K562 (cell line): ENCODE data around the gene ACTN3. TPM values are rescaled to one million over a fixed set of nuclear protein-coding genes. Genes with fewer than 3 reads are reported as not detected.

Experiments used
- ADNP ChIP-seq: fragments of 200-800 bp; sonication (Bioruptor generic); IDR thresholded peaks from 2 replicates; pipeline ENCODE4 v1.6.1; 2016; ENCODE audit warnings: missing genetic modification characterization, missing compliant biosample characterization
- BACH1 ChIP-seq: fragments of 200-800 bp; sonication (Bioruptor generic); IDR thresholded peaks from 2 replicates; pipeline ENCODE4 v1.6.1; 2016; ENCODE audit warnings: missing genetic modification characterization, missing compliant biosample characterization
- CTCFL ChIP-seq: IDR thresholded peaks from 2 replicates; pipeline ENCODE4 v1.6.1; 2011; ENCODE audit warnings: borderline replicate concordance, low read depth, mild to moderate bottlenecking, moderate library complexity, low read length; ENCODE audit not compliant: insufficient read depth, poor library complexity, severe bottlenecking
- CUX1 ChIP-seq: fragments of 200-800 bp; sonication (Bioruptor generic); IDR thresholded peaks from 2 replicates; pipeline ENCODE4 v1.6.1; 2016; ENCODE audit warnings: missing genetic modification characterization, missing compliant biosample characterization
- EGR1 ChIP-seq: fragments of 450-650 bp; conservative IDR thresholded peaks from 2 replicates; pipeline ENCODE4 v1.6.1; 2017; ENCODE audit warnings: mild to moderate bottlenecking
- ETS1 ChIP-seq: conservative IDR thresholded peaks from 2 replicates; pipeline ENCODE4 v1.6.1; 2011; ENCODE audit warnings: low read depth, mild to moderate bottlenecking, low read length; ENCODE audit not compliant: control insufficient read depth
- GATAD2A ChIP-seq: fragments of 450-650 bp; IDR thresholded peaks from 2 replicates; pipeline ENCODE4 v1.6.1; 2017
- MAZ ChIP-seq, 2 experiments: fragments of 450-650 bp in 1 of 2; sonication (generic) in 1 of 2; formaldehyde crosslinking; IDR thresholded peaks in 1 of 2; conservative IDR thresholded peaks in 1 of 2; 2 replicates each; pipeline versions ENCODE4 v1.4.0 to v1.5.0; 2020; ENCODE audit warnings: mild to moderate bottlenecking in 1 of 2, missing genetic modification reagents in 1 of 2
- NRF1 ChIP-seq, 2 experiments: fragments of 450-650 bp; IDR thresholded peaks in 1 of 2; conservative IDR thresholded peaks in 1 of 2; 2 replicates each; pipeline ENCODE4 v1.6.1; 2014; ENCODE audit warnings: mild to moderate bottlenecking in 2 of 2
- POLR2G ChIP-seq: fragments of 200-400 bp; formaldehyde crosslinking; IDR thresholded peaks from 2 replicates; pipeline ENCODE4 v1.6.1; 2017; ENCODE audit warnings: low read depth, mild to moderate bottlenecking, antibody characterized with exemption, low read length, moderate library complexity
- PPARD ChIP-seq: fragments of 250-450 bp; sonication (Bioruptor Pico); IDR thresholded peaks from 2 replicates; pipeline ENCODE4 v1.8.0; 2022; ENCODE audit warnings: inconsistent platforms, mild to moderate bottlenecking, moderate library complexity
- TEAD1 ChIP-seq, 2 experiments: fragments of 450-650 bp in 1 of 2; sonication (generic) in 1 of 2; formaldehyde crosslinking; IDR thresholded peaks; 2 replicates each; pipeline versions ENCODE4 v1.4.0 to v1.8.0; 2020 to 2022; ENCODE audit warnings: mild to moderate bottlenecking in 2 of 2, missing genetic modification reagents in 1 of 2
- VEZF1 ChIP-seq: fragments of 200-800 bp; sonication (Bioruptor generic); IDR thresholded peaks from 2 replicates; pipeline ENCODE4 v1.6.1; 2017; ENCODE audit warnings: missing genetic modification characterization, missing compliant biosample characterization
- ZNF217 ChIP-seq: sonication (generic); formaldehyde crosslinking; IDR thresholded peaks from 2 replicates; pipeline ENCODE4 v1.8.0; 2022; ENCODE audit warnings: mild to moderate bottlenecking, missing genetic modification reagents
- ZNF263 ChIP-seq: sonication (generic); formaldehyde crosslinking; IDR thresholded peaks from 2 replicates; pipeline ENCODE4 v1.8.0; 2022; ENCODE audit warnings: mild to moderate bottlenecking, missing genetic modification reagents, borderline replicate concordance
- ZNF511 ChIP-seq: sonication (generic); formaldehyde crosslinking; IDR thresholded peaks from 2 replicates; pipeline ENCODE4 v1.8.0; 2022; ENCODE audit warnings: mild to moderate bottlenecking, missing genetic modification reagents
- polyA plus RNA-seq, 8 experiments: library from polyadenylated mRNA; depleted of rRNA in 4 of 8; stranded (reverse) in 5 of 8; unstranded in 3 of 8; fragments of >200 nt; fragmentation: Nextera tagmentation in 2 of 8; fragmentation: Illumina TruSeq in 1 of 8; extraction: Ambion mirVana in 2 of 8; extraction: Trizol in 1 of 8; gene quantifications; 2 replicates each; pipeline versions ENCODE4 v1.2.1 to v1.2.3, GENCODE V29; 2011 to 2014; ENCODE audit warnings: inconsistent platforms in 1 of 8, missing spikeins in 1 of 8
- total RNA-seq, 7 experiments: library from RNA; depleted of rRNA in 6 of 7; stranded (reverse); fragments of >200 nt in 6 of 7; fragmentation: Illumina TruSeq in 2 of 7; extraction: Trizol in 2 of 7; gene quantifications; 2 replicates each; pipeline versions ENCODE4 v1.2.1 to v1.2.3, GENCODE V29; 2011 to 2021; ENCODE audit warnings: low replicate concordance in 1 of 7

The ACTN3 gene
- total and polyA plus RNA-seq, 9 of the 15 experiments (the other 6 are each of a cell fraction or from before 2014, with no cell fraction given), result not detected

- TF ChIP-seq CTCFL, result no peak
- 0 out of 2 replicates have a peak, but pooled peaks have one; percentile 24 for TF ChIP-seq GATAD2A
- TF ChIP-seq MAZ (CRISPR knock-in tag; conservative IDR thresholded peaks at IDR 0.05 in 1 of 2, IDR thresholded peaks at IDR 0.05 in 1 of 2), result peak; percentile 73 to 88
- peak in 1 of 2 experiments; percentile 74; a peak in 2 of 4 replicates for TF ChIP-seq TEAD1 (CRISPR knock-in tag; IDR thresholded peaks at IDR 0.05)
- TF ChIP-seq CUX1 (CRISPR knock-in tag), result no peak
- peak; percentile 80 for TF ChIP-seq ZNF263 (CRISPR knock-in tag)
- peak; percentile 92 for TF ChIP-seq VEZF1
- TF ChIP-seq ZNF217 (CRISPR knock-in tag), result no peak
- peak; percentile 80 to 82 for TF ChIP-seq NRF1 (conservative IDR thresholded peaks at IDR 0.05 in 1 of 2, IDR thresholded peaks at IDR 0.05 in 1 of 2)
- TF ChIP-seq ZNF511, result peak; percentile 86
- TF ChIP-seq EGR1, result peak; percentile 72
- TF ChIP-seq ADNP, result no peak
- TF ChIP-seq PPARD (CRISPR knock-in tag), result no peak
- peak; percentile 82 for TF ChIP-seq ETS1
- TF ChIP-seq BACH1 (tag), result no peak
- TF ChIP-seq POLR2G, result peak; percentile 98
These were observed 869 bp upstream of the ACTN3 start, which contains the start of gene ZDHHC24 (continued) for GRCh38 chr11:66545701-66546367.
